H1 (cell line): ENCODE measurements around the gene KCNQ1. TPM values are rescaled to one million over a fixed set of nuclear protein-coding genes. Genes with fewer than 3 reads are reported as not detected.

ENCODE experiments used
- BACH1 ChIP-seq: IDR thresholded peaks from 2 replicates; pipeline ENCODE4 v1.6.1; 2012; ENCODE audit warnings: low read length, improper control_type of control experiment
- BCL11A ChIP-seq, 2 experiments: IDR thresholded peaks; one replicate each; pipeline ENCODE4 v1.6.1; 2011; ENCODE audit warnings: low read depth in 2 of 2, low read length in 2 of 2, mild to moderate bottlenecking in 2 of 2
- E2F6 ChIP-seq: IDR thresholded peaks from 2 replicates; pipeline ENCODE4 v1.6.1; 2012; ENCODE audit warnings: inconsistent platforms
- KDM5A ChIP-seq: fragments of 200-600 bp; IDR thresholded peaks from 2 replicates; pipeline ENCODE4 v1.7.1; 2012; ENCODE audit warnings: mild to moderate bottlenecking, low read length, inconsistent platforms, mixed read lengths
- SIN3A ChIP-seq, 2 experiments: IDR thresholded peaks in 1 of 2; conservative IDR thresholded peaks in 1 of 2; 2 replicates each; pipeline ENCODE4 v1.6.1; 2011 to 2012; ENCODE audit warnings: low read length in 2 of 2, improper control_type of control experiment in 1 of 2, low read depth in 1 of 2, mild to moderate bottlenecking in 1 of 2
- SP2 ChIP-seq: IDR thresholded peaks from 2 replicates; pipeline ENCODE4 v1.6.1; 2012; ENCODE audit warnings: mild to moderate bottlenecking, low read length, inconsistent platforms
- TAF7 ChIP-seq: optimal IDR thresholded peaks from 2 replicates; pipeline ENCODE3; 2011; ENCODE audit warnings: low read depth, mild to moderate bottlenecking, inconsistent platforms, low read length, moderate library complexity, borderline replicate concordance
- polyA plus RNA-seq, 7 experiments: library from polyadenylated mRNA; depleted of rRNA in 3 of 7; stranded (reverse) in 5 of 7; unstranded in 2 of 7; fragments of >200 nt in 5 of 7; fragments of 200-250 nt in 2 of 7; gene quantifications; 1 replicate in 5 of 7; 2 replicates in 1 of 7; 4 replicates in 1 of 7; pipeline versions ENCODE4 v1.2.1 to v1.2.3, GENCODE V29; 2011 to 2013; ENCODE audit warnings: missing spikeins in 2 of 7, mixed read lengths in 2 of 7
- total RNA-seq: library from RNA; stranded (reverse); fragmentation: NEBNext Ultra II Directional; extraction: Animal tissue kit (Norgen Biotek cat#: 25700); gene quantifications from 2 replicates; pipeline ENCODE4 v1.2.1, GENCODE V29; 2021
- TF ChIP-seq, protein P1 (sequence below): fragments of 300-600 bp; sonication (generic); IDR thresholded peaks from 2 replicates; pipeline ENCODE4 v1.7.1; 2012; ENCODE audit warnings: low read length, moderate library complexity, mild to moderate bottlenecking, inconsistent platforms; ENCODE audit not compliant: insufficient replicate concordance

KCNQ1 gene
- total and polyA plus RNA-seq, 2 of the 8 experiments (the other 6 are each of a cell fraction or from before 2014, with no cell fraction given): 1.9 to 2.0 TPM

GRCh38 chr11:2803186-2804091 is 358.6 kb downstream of the KCNQ1 start (continued):
- TF ChIP-seq, protein P1, sequence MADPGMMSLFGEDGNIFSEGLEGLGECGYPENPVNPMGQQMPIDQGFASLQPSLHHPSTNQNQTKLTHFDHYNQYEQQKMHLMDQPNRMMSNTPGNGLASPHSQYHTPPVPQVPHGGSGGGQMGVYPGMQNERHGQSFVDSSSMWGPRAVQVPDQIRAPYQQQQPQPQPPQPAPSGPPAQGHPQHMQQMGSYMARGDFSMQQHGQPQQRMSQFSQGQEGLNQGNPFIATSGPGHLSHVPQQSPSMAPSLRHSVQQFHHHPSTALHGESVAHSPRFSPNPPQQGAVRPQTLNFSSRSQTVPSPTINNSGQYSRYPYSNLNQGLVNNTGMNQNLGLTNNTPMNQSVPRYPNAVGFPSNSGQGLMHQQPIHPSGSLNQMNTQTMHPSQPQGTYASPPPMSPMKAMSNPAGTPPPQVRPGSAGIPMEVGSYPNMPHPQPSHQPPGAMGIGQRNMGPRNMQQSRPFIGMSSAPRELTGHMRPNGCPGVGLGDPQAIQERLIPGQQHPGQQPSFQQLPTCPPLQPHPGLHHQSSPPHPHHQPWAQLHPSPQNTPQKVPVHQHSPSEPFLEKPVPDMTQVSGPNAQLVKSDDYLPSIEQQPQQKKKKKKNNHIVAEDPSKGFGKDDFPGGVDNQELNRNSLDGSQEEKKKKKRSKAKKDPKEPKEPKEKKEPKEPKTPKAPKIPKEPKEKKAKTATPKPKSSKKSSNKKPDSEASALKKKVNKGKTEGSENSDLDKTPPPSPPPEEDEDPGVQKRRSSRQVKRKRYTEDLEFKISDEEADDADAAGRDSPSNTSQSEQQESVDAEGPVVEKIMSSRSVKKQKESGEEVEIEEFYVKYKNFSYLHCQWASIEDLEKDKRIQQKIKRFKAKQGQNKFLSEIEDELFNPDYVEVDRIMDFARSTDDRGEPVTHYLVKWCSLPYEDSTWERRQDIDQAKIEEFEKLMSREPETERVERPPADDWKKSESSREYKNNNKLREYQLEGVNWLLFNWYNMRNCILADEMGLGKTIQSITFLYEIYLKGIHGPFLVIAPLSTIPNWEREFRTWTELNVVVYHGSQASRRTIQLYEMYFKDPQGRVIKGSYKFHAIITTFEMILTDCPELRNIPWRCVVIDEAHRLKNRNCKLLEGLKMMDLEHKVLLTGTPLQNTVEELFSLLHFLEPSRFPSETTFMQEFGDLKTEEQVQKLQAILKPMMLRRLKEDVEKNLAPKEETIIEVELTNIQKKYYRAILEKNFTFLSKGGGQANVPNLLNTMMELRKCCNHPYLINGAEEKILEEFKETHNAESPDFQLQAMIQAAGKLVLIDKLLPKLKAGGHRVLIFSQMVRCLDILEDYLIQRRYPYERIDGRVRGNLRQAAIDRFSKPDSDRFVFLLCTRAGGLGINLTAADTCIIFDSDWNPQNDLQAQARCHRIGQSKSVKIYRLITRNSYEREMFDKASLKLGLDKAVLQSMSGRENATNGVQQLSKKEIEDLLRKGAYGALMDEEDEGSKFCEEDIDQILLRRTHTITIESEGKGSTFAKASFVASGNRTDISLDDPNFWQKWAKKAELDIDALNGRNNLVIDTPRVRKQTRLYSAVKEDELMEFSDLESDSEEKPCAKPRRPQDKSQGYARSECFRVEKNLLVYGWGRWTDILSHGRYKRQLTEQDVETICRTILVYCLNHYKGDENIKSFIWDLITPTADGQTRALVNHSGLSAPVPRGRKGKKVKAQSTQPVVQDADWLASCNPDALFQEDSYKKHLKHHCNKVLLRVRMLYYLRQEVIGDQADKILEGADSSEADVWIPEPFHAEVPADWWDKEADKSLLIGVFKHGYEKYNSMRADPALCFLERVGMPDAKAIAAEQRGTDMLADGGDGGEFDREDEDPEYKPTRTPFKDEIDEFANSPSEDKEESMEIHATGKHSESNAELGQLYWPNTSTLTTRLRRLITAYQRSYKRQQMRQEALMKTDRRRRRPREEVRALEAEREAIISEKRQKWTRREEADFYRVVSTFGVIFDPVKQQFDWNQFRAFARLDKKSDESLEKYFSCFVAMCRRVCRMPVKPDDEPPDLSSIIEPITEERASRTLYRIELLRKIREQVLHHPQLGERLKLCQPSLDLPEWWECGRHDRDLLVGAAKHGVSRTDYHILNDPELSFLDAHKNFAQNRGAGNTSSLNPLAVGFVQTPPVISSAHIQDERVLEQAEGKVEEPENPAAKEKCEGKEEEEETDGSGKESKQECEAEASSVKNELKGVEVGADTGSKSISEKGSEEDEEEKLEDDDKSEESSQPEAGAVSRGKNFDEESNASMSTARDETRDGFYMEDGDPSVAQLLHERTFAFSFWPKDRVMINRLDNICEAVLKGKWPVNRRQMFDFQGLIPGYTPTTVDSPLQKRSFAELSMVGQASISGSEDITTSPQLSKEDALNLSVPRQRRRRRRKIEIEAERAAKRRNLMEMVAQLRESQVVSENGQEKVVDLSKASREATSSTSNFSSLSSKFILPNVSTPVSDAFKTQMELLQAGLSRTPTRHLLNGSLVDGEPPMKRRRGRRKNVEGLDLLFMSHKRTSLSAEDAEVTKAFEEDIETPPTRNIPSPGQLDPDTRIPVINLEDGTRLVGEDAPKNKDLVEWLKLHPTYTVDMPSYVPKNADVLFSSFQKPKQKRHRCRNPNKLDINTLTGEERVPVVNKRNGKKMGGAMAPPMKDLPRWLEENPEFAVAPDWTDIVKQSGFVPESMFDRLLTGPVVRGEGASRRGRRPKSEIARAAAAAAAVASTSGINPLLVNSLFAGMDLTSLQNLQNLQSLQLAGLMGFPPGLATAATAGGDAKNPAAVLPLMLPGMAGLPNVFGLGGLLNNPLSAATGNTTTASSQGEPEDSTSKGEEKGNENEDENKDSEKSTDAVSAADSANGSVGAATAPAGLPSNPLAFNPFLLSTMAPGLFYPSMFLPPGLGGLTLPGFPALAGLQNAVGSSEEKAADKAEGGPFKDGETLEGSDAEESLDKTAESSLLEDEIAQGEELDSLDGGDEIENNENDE: no peak
- TF ChIP-seq BCL11A (IDR thresholded peaks at IDR 0.05; ENCODE audit: low read depth in 2 of 2, low read length in 2 of 2): no peak
- TF ChIP-seq SIN3A (conservative IDR thresholded peaks at IDR 0.05 in 1 of 2, IDR thresholded peaks at IDR 0.05 in 1 of 2; ENCODE audit: low read depth in 1 of 2, low read length in 2 of 2): no peak
- TF ChIP-seq E2F6: peak; percentile 65
- no peak for TF ChIP-seq TAF7
- no peak for TF ChIP-seq KDM5A
- TF ChIP-seq SP2: no peak
- no peak for TF ChIP-seq BACH1
